Measurements from ENCODE around the gene TAF10. TPM values are rescaled to one million over a fixed set of nuclear protein-coding genes. Genes with fewer than 3 reads are reported as not detected.

The TAF10 gene
- total RNA-seq, 2 donors from 2014 or later = 95.3 to 166 TPM

- no peaks in the 10 kb centered on the region for H3K9me3 Mint-ChIP-seq
- DNase-seq (ENCODE audit: low spot score in 2 of 2) = no peak
- H3K36me3 Mint-ChIP-seq = peaks cover 0 to 4% of the 10 kb centered on the region in 2 donors
- peak overlapping the region; percentile 1 to 31 for H3K27ac Mint-ChIP-seq
- no peak for ATAC-seq
Observed at GRCh38 chr11:6565325-6565724, 46.7 kb downstream of the TAF10 start.

- no peak overlapping the region for H3K27ac Mint-ChIP-seq
- peaks cover 0 to 4% of the 10 kb centered on the region in 2 donors for H3K36me3 Mint-ChIP-seq
- DNase-seq (ENCODE audit: low spot score in 2 of 2) (no peak), ATAC-seq (no peak)
- H3K9me3 Mint-ChIP-seq = no peaks in the 10 kb centered on the region
Observed at GRCh38 chr11:6563667-6564066, 48.3 kb downstream of the TAF10 start.

GRCh38 chr11:6563121-6563619 is 48.8 kb downstream of the TAF10 start:
- H3K27ac Mint-ChIP-seq = no peak overlapping the region
- DNase-seq (ENCODE audit: low spot score in 2 of 2) = no peak
- no peak for ATAC-seq
- H3K9me3 Mint-ChIP-seq = no peaks in the 10 kb centered on the region
- peaks cover 0 to 4% of the 10 kb centered on the region in 2 donors for H3K36me3 Mint-ChIP-seq

GRCh38 chr11:6561288-6561687 is 50.7 kb downstream of the TAF10 start:
- peaks cover 0 to 4% of the 10 kb centered on the region in 2 donors for H3K36me3 Mint-ChIP-seq
- DNase-seq (ENCODE audit: low spot score in 2 of 2) (no peak), ATAC-seq (no peak)
- H3K27ac Mint-ChIP-seq = peak overlapping the region; percentile 9 to 31
- H3K9me3 Mint-ChIP-seq = no peaks in the 10 kb centered on the region

Other genes with a start within 250 kb of the TAF10 start
- 10 to 100 TPM; 13.1 to 24.8 TPM for gene SMPD1, start 221.7 kb downstream of the TAF10 start, total RNA-seq
- 10 to 100 TPM; 40.0 to 72.5 TPM for gene APBB1, start 193.1 kb downstream of the TAF10 start, total RNA-seq
- under 1 TPM; 0.41 to 0.55 TPM for gene HPX, start 171.2 kb downstream of the TAF10 start, total RNA-seq
- gene TRIM3, start 138.3 kb downstream of the TAF10 start, total RNA-seq = 10 to 100 TPM in 1 of 2 donors, 1 to 10 TPM in 1; 4.7 to 19.0 TPM
- gene ARFIP2, start 130.9 kb downstream of the TAF10 start, total RNA-seq = 10 to 100 TPM; 47.1 to 59.9 TPM
- 10 to 100 TPM; 36.9 to 38.3 TPM for gene TIMM10B, start 130.7 kb downstream of the TAF10 start, total RNA-seq
- gene DNHD1, start 114.9 kb downstream of the TAF10 start, total RNA-seq = 10 to 100 TPM; 22.4 to 38.5 TPM
- gene RRP8, start 8.6 kb downstream of the TAF10 start, total RNA-seq = 10 to 100 TPM; 24.9 to 38.3 TPM
- 10 to 100 TPM; 72.1 to 99.7 TPM for gene ILK, start 8.4 kb downstream of the TAF10 start, total RNA-seq
- gene TPP1, start 7.2 kb upstream of the TAF10 start, total RNA-seq = 10 to 100 TPM; 54.7 to 67.4 TPM
- gene DCHS1, start 43.6 kb upstream of the TAF10 start, total RNA-seq = 1 to 10 TPM in 1 of 2 donors, under 1 TPM in 1; 0.82 to 2.1 TPM
- gene MRPL17, start 71.1 kb upstream of the TAF10 start, total RNA-seq = 100 to 1,000 TPM in 1 of 2 donors, 10 to 100 TPM in 1; 92.4 to 104 TPM
- gene OR2AG2, start 159.8 kb upstream of the TAF10 start, total RNA-seq = not detected
- not detected for gene OR2AG1, start 170.8 kb upstream of the TAF10 start, total RNA-seq
- gene OR6A2, start 187.5 kb upstream of the TAF10 start, total RNA-seq = under 1 TPM; 0.09 to 0.10 TPM
- not detected for gene OR10A5, start 233.5 kb upstream of the TAF10 start, total RNA-seq

Measured in activated naive CD4-positive, alpha-beta T cell treated with anti-CD3 and anti-CD28 coated beads, Interleukin-2, amount 50 U/mL, for 72 hours (primary cell).